BE2C (cell line): Measurements from ENCODE around the gene TMEM52B. TPM values are rescaled to one million over a fixed set of nuclear protein-coding genes. Genes with fewer than 3 reads are reported as not detected.

Experiments used
- DNase-seq: peaks from one replicate; pipeline ENCODE4 v3.0.0-alpha.2; 2020
- H3K27me3 ChIP-seq: fragments of 250-450 bp; sonication (Bioruptor Pico); 2 replicates; pipeline ENCODE4 v1.5.1; 2020; ENCODE audit warnings: mild to moderate bottlenecking
- H3K36me3 ChIP-seq: fragments of 250-450 bp; sonication (Bioruptor Pico); 2 replicates; pipeline ENCODE4 v1.5.1; 2020; ENCODE audit warnings: mild to moderate bottlenecking
- H3K4me1 ChIP-seq: fragments of 250-450 bp; sonication (Bioruptor Pico); 2 replicates; pipeline ENCODE4 v1.5.1; 2020
- H3K4me3 ChIP-seq: 2 replicates; pipeline ENCODE4 v1.5.1; 2011; ENCODE audit warnings: low read depth, low read length
- H3K9me3 ChIP-seq: fragments of 250-450 bp; sonication (Bioruptor Pico); 2 replicates; pipeline ENCODE4 v1.5.1; 2020
- CTCF ChIP-seq: IDR thresholded peaks from 2 replicates; pipeline ENCODE4 v1.5.1; 2012; ENCODE audit warnings: mild to moderate bottlenecking, low read depth, low read length
- polyA plus RNA-seq: library from polyadenylated mRNA; unstranded; fragments of >200 nt; gene quantifications from one replicate; pipeline ENCODE4 v1.2.1, GENCODE V29; 2012; ENCODE audit warnings: low read depth, missing spikeins; ENCODE audit not compliant: insufficient read length, insufficient read depth

The TMEM52B gene
- not detected for polyA plus RNA-seq

DNA sequence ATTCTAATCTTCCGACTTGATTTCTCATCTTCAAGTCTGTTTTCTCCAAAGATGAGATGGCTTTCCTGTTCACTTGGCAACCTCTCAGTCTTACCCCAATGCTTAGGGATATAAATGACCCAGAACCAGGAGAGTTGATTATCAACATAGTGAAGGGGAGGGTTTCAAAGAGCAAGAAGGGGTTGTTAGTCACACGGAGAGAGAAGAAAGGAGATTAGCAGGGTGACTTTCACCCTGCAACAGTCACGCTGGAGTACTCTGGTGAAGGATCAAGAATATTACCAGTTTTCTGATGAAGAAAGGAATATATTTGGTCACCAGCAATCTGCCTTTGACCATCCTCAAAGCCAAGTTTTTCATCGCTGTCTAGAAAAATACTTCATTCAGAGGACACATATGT lies at the start of gene TMEM52B:
TSS of gene TMEM52B (plus strand) at position 212 of the 400 bp plus-strand sequence. CDS start 543 bp downstream, outside the sequence.
- Histone ChIP-seq H3K27me3 (peaks cover 8% of the 10 kb centered on the region), H3K9me3 (no peaks in the 10 kb centered on the region), H3K4me1 (no peaks in the 10 kb centered on the region), H3K4me3 (no peak within 1 kb of the TSS), H3K36me3 (no peaks in the 10 kb centered on the region)
- DNase-seq = no peak
- no peak for TF ChIP-seq CTCF

DNA sequence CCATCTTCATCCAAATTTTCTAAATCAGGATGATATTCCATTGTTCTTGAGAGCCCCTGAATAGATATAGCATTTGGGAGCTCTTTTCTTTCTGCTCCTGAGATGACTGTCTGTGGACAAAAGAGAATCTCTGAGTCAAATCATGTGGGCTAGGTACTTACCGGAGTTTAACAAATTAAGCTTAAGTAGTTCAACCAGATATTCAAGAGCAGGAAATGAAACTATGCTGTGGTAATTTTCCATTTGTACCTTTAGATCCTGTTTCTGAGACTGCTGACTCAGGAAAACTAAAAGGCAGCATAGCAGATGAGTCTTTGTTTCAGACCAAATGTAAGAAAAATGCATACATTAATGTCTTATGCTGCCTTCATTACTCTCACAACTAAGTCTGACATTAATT lies 48.8 kb upstream of the TMEM52B start, which contains the start of gene CLEC7A:
TSS of gene CLEC7A (minus strand) at position 158 of the 400 bp plus-strand sequence. CDS start at position 41, 117 bp downstream.
- H3K4me1 ChIP-seq = no peaks in the 10 kb centered on the region
- no peak within 1 kb of the TSS for H3K4me3 ChIP-seq
- H3K36me3 ChIP-seq = no peaks in the 10 kb centered on the region
- TF ChIP-seq CTCF = no peak
- no peaks in the 10 kb centered on the region for H3K9me3 ChIP-seq
- H3K27me3 ChIP-seq = peaks cover 8% of the 10 kb centered on the region
- no peak for DNase-seq

- TF ChIP-seq CTCF = no peak
- Histone ChIP-seq H3K36me3 (no peaks in the 10 kb centered on the region), H3K27me3 (peaks cover 8% of the 10 kb centered on the region), H3K4me1 (no peaks in the 10 kb centered on the region), H3K9me3 (no peaks in the 10 kb centered on the region), H3K4me3 (no peak overlapping the region)
- DNase-seq = no peak
Observed at GRCh38 chr12:10131111-10131690, 47.6 kb upstream of the TMEM52B start.

DNA sequence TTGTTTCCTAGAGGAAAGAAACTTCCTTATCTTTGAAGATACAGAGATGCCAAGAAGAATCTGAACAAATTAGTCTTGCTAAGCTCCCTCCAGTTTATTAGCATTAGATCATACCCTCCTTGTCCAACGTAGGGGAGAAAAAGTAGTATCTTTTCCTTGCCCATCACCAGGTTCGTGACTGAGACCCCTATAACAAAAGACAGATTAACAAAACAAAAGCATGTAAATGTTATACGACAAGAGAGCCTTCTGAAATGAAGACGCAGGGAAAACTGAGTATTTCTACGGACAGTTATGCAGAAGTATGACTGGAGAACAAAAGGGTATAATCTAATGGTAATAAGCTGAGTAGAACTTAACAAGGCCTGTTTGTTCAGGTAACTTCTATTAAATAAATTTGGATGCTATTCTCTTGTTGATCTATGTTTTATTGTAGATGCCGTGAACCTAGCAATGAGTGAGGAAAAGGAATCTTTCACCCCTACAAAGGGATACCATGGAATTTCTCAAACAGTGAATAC lies 45.9 kb upstream of the TMEM52B start:
- Histone ChIP-seq H3K9me3 (no peaks in the 10 kb centered on the region), H3K4me1 (no peaks in the 10 kb centered on the region)
- DNase-seq = no peak

GRCh38 chr12:10135126-10135525 lies 43.7 kb upstream of the TMEM52B start:
- Histone ChIP-seq H3K4me1 (no peaks in the 10 kb centered on the region), H3K9me3 (no peaks in the 10 kb centered on the region), H3K27me3 (peaks cover 4% of the 10 kb centered on the region), H3K36me3 (no peaks in the 10 kb centered on the region), H3K4me3 (no peak overlapping the region)
- no peak for DNase-seq
- no peak for TF ChIP-seq CTCF

More for the DNA sequence above, 45.9 kb upstream of the TMEM52B start:
- Histone ChIP-seq H3K4me3 (no peak overlapping the region), H3K36me3 (no peaks in the 10 kb centered on the region), H3K27me3 (peaks cover 8% of the 10 kb centered on the region)
- no peak for TF ChIP-seq CTCF

- no peaks in the 10 kb centered on the region for H3K9me3 ChIP-seq
- no peak for DNase-seq
- no peaks in the 10 kb centered on the region for H3K36me3 ChIP-seq
- no peaks in the 10 kb centered on the region for H3K4me1 ChIP-seq
- TF ChIP-seq CTCF = no peak
- peaks cover 4% of the 10 kb centered on the region for H3K27me3 ChIP-seq
- H3K4me3 ChIP-seq = no peak overlapping the region
Observed at GRCh38 chr12:10136637-10137205, 42.1 kb upstream of the TMEM52B start.
